Activated naive CD4-positive, alpha-beta T cell treated with Interleukin-2 at 50 U/mL for 16 hours (primary cell): ENCODE results near the gene PDCD4.

Source experiments
- DNase-seq: peaks from one replicate; pipeline ENCODE4 v3.0.0-alpha.2; 2020

PDCD4 gene

GRCh38 chr10:110931769-110932381 lies 60.1 kb downstream of the PDCD4 start:
- DNase-seq = no peak

DNA sequence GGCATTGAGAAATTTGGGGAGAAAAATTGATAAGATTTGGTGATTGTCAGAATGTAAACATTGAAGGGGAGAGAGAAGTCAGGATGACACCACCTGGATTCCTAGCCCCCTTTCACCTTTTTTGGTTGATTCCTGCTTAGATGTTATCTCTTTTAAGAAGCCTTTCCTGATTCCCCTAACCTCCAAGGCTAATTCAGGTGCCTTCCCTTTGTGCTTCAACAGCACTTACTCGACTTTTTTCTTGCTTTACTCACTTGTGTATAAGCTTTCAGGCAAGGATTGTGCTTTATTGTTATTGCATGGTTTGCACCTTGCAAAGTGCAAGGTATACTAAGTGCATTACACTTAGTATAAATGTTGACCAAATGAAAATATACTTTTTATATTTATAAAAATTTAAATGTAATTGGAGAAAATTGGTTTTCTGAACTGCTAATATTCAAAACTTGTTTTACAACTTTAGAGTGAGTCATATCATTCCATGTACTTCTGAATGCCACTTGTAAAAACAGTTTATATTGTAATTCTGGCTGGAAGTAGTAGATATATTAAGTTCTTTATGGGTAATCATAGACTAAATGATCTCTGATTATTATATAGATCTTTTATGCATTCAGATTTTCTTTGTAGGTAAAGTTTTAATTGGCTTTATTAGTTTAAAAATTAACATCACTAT lies 60.9 kb downstream of the PDCD4 start:
- no peak for DNase-seq

- DNase-seq = no peak
Observed at GRCh38 chr10:110936757-110937156, 65.0 kb downstream of the PDCD4 start.

DNA sequence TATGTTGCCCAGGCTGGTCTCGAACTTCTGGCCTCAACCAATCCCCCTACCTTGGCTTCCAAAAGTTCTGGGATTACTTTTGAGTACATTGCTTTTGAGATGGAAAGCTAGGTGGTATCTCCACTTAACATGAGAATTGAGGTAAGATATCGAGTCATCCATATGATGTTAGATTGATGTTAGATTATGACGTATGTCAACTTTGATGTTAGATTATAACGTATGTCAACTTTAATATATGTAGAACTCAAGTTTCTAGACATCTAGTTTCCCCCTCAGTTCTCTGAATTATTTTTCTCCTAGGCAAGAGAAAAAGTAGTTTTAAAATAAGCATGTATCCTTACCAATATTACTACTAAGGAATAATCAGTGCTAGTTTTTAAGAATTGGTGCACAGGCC lies 67.7 kb downstream of the PDCD4 start:
- no peak for DNase-seq

GRCh38 chr10:110944792-110945396 lies 73.2 kb downstream of the PDCD4 start:
- no peak for DNase-seq

- no peak for DNase-seq
Observed at GRCh38 chr10:110946496-110946895, 74.8 kb downstream of the PDCD4 start.

DNA sequence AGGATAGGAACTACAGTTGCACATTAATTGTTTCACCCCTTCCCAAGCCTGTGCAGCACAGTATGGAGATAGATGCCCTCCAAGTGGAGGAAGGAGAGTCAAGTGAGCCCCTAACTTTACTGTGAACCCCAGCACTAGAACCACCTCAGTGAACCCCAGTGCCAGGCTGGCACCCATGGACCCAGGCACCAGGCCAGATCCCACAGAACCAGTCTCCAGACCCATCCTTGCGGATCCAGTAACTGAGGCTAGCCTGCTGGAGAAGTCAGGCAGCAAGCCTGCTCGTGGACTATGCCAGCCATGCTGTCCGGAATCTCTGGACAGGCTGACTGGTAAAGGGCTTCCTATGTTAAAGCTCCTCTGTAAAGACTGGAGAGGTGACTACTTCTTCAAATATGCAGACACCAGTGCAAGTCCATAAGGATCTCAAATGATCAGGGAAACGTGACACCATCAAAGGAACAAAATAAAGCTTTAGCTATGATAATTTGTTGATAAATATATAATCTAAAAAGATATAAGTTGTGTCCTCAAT lies 75.4 kb downstream of the PDCD4 start:
- no peak for DNase-seq
